Epithelial cell of esophagus (primary cell): ENCODE results near the gene UBE2E3.
A peak's percentile ranks its signal among the peaks of the same experiment; 100 is the strongest.

Experiments
- DNase-seq: peaks from one replicate; pipeline ENCODE4 v3.0.0; 2010; ENCODE audit warnings: low read depth
- H3K4me3 ChIP-seq: 2 replicates; pipeline ENCODE4 v1.5.1; 2011; ENCODE audit warnings: mild to moderate bottlenecking, low read length, control low read depth
- CTCF ChIP-seq: IDR thresholded peaks from 2 replicates; pipeline ENCODE4 v1.5.1; 2011; ENCODE audit warnings: low read depth, mild to moderate bottlenecking, low read length, control low read depth, inconsistent platforms; ENCODE audit not compliant: insufficient read depth; ENCODE audit errors: missing control alignments

UBE2E3 gene

GRCh38 chr2:180975585-180975984, 4.8 kb upstream of the UBE2E3 start:
- DNase-seq: no peak
- no peak overlapping the region for H3K4me3 ChIP-seq
- no peak for TF ChIP-seq CTCF

- TF ChIP-seq CTCF: no peak
- peak overlapping the region; percentile 42 for H3K4me3 ChIP-seq
- DNase-seq: peak; percentile 47
Observed at GRCh38 chr2:180978903-180979748, 1.3 kb upstream of the UBE2E3 start.

- no peak for DNase-seq
- H3K4me3 ChIP-seq: peak overlapping the region; percentile 42
- no peak for TF ChIP-seq CTCF
Observed at GRCh38 chr2:180979749-180980105, 678 bp upstream of the UBE2E3 start.

GRCh38 chr2:180980943-180981911, 822 bp downstream of the UBE2E3 start:
- no peak for TF ChIP-seq CTCF
- peak overlapping the region; percentile 80 for H3K4me3 ChIP-seq
- peak; percentile 38 for DNase-seq

GRCh38 chr2:180983468-180984242, 3.2 kb downstream of the UBE2E3 start:
- H3K4me3 ChIP-seq: no peak overlapping the region
- peak; percentile 52 for TF ChIP-seq CTCF
- DNase-seq: peak; percentile 57

GRCh38 chr2:180985771-180986395, 5.5 kb downstream of the UBE2E3 start:
- TF ChIP-seq CTCF: no peak
- DNase-seq: no peak
- no peak overlapping the region for H3K4me3 ChIP-seq
